Measurements from ENCODE around the gene WDR7.

The WDR7 gene

DNA sequence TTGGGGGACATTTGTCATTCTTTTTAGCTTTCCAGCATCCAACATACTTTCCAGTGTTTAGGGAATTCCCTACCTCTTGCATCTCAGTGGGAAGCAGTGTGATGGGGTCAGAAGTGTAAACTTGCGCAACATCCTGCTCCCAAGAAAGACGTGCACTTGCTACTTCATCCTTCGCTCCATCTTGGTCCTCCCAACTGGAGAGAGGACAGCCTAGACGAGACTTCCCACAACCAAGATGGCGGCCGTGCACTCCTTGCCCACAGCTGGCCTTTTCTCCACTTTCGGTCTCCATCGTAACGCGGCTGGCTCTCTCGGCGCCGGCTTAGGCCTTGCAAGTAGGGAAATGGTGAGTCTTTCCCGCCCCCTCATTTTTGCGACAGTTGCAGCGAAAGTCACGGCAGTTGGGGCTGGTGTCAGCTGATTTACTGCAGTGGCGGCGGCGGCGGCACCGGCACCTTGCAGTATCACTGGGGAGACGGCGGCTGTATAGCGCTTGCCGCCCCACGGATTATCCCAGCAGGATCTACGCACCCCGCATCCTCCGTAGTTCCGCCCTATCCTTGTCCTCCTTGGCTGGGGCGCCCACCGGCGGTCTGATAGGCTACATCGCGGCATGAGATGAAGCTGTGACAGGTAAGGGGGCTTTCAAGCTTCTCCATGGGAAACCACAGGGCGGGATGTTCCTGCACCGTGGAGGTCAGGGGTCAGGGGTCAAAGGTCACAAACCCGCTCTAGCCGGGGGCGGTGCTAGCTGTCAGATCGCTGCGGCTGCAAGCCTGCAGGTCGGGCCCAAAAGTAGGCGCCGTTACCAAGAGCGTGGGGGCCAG lies at the start of gene WDR7:
Gene WDR7 (plus strand): TSS at position 416 of the 827 bp plus-strand sequence. CDS start 21,157 bp downstream, outside the sequence.
- DNase-seq (ENCODE audit: low read depth) = peak; percentile 92

DNA sequence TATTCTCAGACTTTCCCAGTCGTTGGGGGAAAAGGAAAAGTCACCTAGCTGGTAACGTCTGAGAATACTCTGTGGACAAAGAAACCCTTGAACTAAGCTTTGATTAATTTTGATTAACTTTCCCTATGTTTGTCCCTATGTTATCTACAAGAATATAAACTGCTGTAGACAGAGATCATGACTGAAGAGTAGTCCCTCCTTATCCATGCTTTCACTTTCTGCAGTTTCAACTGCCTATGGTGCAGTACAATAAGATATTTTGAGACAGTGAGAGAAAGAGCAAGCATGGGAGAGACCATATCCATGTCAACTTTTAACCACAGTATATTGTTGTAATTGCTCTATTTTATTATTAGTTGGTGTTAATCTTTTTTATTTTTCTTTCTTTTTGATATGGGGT lies 44.5 kb upstream of the WDR7 start:
- no peak for DNase-seq (ENCODE audit: low read depth)

DNA sequence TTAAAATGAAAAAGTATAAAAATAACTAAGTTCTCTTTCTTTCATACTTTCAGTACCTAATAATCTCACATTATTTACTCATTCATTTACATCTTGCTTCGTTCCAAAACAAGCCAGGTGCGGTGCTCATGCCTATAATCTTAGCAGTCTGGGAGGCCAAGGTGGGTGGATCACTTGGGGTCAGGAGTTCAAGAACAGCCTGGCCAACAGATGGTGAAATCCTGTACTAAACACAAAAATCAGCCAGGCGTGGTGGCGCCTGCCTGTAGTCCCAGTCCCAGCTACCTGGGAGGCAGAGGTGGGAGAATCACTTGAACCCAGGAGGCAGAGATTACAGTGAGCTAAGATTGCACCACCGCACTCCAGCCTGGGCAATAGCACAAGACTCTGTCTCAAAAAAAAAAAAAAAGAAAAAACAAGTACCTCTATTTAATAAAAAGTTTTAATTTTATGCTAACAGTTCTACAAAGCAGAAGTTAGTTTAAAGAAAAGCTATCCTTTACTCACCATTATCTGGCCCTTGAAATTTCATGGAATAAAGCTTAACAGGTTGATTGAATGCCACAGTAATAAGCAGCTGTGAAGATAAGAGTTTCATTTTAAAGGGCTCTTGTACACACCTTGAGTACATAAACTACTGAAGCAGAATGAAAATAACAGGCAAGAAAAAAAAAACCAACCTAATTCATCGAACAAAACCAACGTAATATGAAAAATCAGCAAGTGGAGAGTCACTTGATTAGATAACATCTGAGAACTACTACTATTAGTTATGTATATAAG lies 35.2 kb upstream of the WDR7 start:
- DNase-seq (ENCODE audit: low read depth) = no peak

GRCh38 chr18:56627991-56628390 lies 23.2 kb upstream of the WDR7 start:
- DNase-seq (ENCODE audit: low read depth) = no peak

DNA sequence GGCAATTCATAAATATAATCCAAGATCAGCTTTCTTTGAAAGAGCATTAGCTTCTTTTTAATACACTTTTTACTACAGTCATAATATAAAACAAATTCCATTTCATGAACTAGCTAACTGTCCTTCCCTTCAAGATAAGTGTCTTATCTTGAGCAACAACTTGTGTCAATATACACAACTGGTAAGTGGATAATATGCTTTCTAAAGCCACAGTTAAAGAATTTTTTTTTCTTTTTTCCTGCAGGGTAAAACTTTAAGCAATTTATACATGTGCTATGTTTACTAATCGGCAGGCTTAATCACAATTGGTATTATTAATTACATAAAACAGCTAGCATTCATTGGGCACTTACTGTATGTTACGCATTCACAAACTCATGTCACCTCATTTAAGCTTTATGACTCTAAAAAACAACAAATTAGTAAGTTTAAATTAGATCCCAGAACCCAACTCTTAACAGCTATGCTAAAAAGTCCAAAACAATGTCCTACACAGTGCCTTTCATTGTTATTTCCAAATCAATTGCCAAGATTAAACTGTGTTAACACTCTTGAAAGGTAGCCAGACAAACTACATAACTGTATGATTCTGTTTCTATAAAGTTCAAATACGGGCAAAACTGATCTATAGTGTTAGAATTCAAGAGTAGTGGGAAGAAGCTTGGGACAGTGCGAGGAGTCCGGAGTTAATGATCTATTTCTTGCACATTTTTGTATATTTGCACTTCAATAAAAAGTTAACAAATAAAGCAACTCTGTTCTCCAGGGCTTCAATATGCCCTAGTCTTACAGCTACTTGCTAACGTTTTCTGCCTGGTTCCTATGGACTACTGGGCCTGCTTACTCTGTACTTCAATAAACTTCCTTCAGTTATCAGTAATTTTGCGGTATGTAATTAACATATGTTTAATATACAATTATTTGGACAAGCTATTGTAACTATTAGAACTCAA lies 18.8 kb upstream of the WDR7 start:
- no peak for DNase-seq (ENCODE audit: low read depth)

DNA sequence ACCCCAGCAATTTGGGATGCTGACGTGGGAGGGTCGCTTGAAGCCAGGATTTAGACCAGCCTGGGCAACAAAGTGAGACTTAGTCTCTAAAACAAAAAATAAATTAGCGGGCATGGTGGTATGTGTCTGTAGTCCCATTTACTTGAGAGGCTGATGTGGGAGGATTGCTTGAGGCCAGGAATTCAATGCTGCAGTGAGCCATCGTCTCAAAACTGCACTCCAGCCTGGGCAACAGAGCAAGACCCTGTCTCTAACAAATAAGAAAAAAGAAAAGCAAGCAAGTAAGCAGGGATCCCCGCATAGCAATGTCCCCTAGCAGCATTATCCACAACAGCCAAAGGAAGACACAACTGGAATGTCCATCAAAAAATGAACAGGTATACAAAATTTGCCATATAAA lies 16.2 kb upstream of the WDR7 start:
- no peak for DNase-seq (ENCODE audit: low read depth)

GRCh38 chr18:56637176-56637575 lies 14.0 kb upstream of the WDR7 start:
- no peak for DNase-seq (ENCODE audit: low read depth)

DNA sequence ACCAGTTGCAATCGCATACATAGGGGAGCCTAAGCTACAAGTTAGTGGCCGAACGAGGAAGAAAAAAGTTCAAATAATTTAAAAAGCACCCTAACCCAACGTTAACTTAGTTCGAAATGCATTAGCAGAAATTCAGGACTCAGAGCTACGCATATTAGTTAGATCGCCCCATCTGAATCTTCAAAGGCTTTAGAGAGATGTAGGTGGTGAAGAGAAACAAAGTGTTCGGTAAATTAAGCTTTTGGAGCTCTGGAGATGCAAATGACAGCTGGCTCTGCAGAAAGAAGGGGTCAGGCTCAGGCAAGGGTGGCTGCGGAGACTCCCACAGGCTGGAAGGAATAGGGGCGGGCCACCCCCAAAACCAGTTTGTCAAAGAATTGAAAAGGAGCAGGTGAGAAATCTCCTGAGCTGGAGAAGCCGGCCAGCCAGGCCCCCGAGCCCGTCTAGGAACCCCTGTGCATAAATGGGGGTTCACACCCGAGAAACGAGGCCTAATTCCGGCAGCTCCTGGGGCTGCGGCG lies 13.4 kb upstream of the WDR7 start:
- no peak for DNase-seq (ENCODE audit: low read depth)

DNA sequence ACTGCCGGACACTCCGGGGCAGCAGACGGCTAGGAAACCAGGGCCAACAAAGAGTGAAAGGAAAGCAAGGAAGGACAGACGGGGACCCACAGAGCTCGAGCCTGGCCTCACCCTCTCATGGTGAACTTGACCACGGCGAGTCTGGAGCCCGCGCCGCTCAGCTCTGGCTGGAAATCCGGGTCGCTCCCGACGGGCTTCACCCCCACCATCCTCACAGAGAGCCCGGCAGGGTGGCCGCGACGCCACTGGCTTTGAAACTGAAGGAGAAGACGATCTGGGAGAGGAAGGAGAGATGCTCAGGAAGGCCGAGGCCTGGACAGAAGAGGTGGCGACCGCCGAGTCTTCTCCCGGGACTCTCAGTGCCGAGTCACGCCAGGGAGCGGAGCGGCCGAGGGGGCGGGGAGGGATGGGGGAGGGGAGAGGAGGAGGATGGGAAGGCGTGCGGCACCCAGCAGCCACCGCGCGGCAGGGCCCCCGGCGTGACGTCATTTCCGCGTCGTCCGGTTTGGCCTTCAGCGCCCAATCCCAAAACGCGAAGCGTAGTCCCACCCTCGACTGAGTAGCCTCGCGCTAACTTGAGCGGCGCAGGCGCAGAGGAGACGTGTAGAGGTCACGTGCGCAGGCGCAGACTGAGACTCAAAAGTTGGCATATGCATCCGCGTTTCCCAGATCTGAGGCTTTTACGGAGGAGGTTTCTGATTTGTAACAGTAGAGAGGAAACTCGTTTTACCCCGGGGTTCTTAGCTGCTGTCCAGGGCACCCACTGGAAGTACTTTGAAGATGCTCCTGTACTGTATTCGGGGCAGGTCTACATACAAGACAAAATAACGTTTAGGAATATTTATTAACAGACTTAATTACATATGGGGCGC lies 12.7 kb upstream of the WDR7 start, which contains the start of gene TXNL1:
Gene TXNL1 (minus strand): TSS at position 361 of the 872 bp plus-strand sequence. CDS start 152 bp downstream, at position 209.
- peak; percentile 99 for DNase-seq (ENCODE audit: low read depth)

DNA sequence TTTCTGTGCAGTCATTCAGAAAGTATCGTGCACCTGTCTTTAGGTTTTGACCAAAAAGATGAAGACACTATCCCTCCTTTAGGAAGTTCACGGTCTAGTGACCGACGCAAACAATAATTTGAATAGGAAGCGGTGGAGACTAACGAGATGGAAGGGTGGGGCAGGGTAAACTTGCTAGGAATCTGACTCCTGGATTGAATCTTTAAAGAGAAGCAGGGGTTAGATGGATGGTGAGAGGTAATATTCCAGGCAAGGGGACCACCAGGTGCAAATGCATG lies 12.1 kb upstream of the WDR7 start:
- DNase-seq (ENCODE audit: low read depth) = no peak

GRCh38 chr18:56639571-56639970 lies 11.6 kb upstream of the WDR7 start:
- DNase-seq (ENCODE audit: low read depth) = no peak

DNA sequence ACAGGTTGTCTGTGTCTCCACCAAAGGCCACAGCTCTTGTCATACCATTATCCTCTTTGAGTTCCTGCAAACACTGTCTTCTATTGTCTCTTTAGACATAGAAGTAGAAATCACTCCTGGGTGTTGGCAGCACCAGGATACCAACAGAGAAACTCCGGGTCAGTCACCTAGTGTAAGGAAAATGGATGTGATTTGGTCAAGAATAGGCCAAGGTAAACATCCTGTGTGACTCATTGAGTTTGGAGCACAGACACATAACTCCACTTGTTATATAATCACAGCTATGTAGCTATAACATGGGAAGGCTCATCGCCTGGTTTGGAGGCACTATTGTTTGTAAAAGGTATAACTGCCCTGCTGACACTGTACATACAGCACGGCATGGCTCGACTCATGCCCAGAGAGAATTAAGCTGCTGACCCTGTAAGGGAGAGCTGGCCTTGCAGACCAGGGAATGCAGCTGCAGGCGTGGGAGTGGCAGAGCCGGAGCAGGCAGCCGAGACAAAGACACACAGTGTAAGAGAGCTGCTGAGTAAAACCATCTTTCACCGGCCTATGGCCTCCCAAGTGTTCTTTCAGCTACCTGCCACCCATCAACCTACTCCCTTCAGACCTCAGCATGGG lies 9.3 kb upstream of the WDR7 start:
- no peak for DNase-seq (ENCODE audit: low read depth)

DNA sequence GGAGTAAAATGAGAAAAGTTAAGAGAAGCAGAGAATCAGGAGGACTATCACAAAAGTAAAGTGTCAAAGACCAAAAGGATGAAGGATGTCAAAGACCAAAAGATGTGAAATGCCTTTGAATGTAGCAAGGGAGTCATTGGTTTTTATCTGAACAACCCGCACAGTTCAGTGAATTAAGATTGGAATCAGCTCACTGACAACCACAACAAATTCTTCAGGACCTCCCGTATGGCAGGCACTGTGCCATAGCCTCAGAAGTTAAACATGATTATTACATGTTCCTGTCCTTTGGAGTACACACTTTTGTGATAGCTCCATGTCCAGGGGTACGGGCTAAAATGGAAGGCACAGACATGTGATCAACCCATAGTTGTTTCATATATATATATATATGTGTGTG lies 7.8 kb upstream of the WDR7 start:
- no peak for DNase-seq (ENCODE audit: low read depth)

GRCh38 chr18:56645415-56646016 lies 5.6 kb upstream of the WDR7 start:
- no peak for DNase-seq (ENCODE audit: low read depth)

DNA sequence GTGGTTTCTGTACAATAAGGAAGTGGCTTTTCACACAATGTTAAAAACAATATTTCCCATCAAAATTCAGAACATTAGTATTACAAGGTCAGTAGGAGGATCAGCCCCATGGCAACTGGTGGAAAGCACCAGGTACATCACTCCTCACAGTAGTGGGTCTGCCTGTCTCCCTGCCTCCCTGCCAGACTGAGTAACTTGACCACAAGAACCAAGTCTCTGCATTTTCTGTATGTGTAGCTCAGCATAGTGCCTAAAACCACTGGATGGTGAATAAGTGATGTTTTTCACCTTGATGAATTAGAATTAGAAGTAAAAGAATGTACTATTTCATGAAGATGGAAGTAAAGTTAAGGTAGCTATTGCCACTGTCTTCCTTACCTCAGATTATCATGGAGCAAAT lies 4.1 kb upstream of the WDR7 start:
- no peak for DNase-seq (ENCODE audit: low read depth)

DNA sequence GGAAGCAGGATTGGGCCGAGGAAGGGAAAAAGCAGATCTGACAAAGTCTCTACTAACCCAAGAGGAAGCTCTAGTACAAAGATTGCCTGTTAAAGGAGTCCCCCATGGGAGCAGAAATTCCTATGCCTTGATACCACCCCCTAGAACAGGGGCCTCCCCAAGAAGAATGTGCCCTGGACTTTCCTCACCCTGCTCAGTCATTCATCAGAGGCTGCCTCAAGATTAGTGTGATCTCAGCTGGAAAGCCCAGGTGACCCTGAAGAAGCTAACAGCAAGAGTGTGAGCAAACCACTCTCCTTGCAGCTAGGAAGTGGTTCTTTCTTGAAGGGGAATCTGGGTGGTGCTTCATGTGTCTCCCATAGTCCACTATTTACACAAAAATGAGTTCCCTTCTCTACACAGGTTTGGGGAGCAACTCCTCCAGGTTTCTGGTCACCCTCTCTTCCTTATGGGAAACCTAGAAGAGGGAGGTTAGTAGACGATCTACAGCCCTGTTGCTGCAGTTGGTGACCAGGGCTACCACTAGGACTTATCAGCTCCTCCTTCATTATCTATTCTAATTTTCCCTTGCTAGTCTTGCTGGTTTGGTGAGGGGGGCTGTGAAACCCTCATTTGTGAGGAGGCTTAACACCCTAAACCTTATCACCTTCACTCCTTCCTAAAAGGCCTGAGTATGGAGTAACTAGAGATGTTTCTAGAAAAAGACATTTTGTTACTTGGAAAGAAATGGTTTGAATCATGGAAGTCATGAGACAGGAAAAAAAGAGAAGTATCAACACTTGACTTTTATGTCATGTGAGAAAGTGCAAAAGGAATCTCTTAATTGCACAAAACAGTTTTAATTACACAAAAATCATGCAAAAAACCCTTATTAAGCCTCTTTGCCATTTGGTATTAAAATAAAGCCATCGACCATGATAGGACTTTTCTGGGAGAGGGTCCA lies 2.9 kb upstream of the WDR7 start:
- no peak for DNase-seq (ENCODE audit: low read depth)

DNA sequence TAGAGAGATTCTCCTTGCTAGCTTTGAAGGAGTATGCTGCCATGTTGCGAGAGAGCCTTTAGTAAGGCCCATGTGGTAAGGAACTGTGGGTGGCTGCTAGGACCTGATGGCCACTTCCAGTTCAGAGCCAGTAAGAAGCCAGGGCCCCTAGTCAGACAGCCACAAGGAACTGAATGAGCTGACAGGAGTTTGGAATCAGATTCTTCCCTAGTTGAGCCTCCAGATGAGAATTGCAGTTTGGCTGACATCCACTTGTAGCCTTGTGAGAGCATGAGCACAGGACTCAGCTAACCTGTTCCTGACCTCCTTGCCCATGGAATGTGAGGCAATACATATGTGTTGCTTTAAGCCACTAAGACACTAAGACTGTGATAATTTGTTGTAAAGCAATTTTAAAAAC lies 1.2 kb upstream of the WDR7 start:
- DNase-seq (ENCODE audit: low read depth) = no peak

- no peak for DNase-seq (ENCODE audit: low read depth)
These were observed 573 bp downstream of the WDR7 start for GRCh38 chr18:56651771-56652092.

DNA sequence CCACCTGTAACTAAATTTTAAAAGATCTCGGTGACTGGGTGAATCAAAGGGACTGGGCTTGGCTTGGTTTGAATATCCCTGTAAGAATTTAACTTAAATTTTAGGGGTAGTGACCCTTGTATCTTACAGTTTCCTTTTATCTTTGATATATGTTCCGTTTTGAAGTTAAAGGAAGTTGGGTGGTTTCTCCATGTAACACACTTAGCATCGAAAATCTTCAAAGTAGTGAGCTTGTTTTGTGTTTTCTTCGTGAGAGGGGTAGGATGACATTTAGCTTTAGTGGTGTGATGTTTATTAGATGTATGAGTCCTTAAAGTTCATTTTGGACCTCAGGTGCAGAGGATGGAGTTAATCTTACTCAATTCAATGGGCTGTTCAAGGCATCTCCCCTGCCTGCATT lies 1.6 kb downstream of the WDR7 start:
- no peak for DNase-seq (ENCODE audit: low read depth)

All from stimulated activated CD8-positive, alpha-beta memory T cell treated with anti-CD3 and anti-CD28 coated beads, Interleukin-12 subunit alpha, Interleukin-12 subunit beta, amount 100 ng/mL, for 1 hour (primary cell).